ENCODE data around the gene PNPLA1. TPM values are rescaled to one million over a fixed set of nuclear protein-coding genes. Genes with fewer than 3 reads are reported as not detected.

Gene PNPLA1
- total RNA-seq, 1 donor from 2014 or later, result not detected

DNA sequence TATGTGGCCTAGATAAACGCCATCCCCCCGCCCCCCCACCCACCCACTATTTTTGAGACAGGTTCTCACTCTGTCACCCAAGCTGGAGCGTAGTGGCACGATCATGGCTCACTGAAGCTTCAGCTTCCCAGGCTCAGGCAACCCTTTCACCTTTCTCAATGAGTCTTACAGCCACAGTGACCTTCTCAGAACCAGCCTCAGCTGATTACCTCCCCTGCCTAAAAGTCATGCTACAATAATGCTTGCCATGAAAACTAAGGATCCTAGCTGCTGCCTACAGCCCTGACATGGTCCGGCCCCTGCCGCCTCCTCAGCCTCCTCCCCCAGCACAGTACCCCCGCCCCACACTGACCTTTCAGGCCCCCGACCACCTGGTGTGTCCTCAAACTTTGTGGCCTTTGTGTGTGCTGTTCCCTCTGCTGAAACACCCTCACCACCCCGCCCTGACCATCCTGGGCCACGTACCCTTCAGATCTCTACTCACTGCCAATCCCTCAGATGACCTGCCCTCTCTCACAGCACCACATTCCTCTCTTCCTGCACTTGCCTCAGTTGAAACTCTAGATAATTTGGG, 31.3 kb downstream of the PNPLA1 start:
- Histone ChIP-seq H3K4me1 (no peaks in the 10 kb centered on the region), H3K36me3 (no peaks in the 10 kb centered on the region), H3K27ac (no peak overlapping the region), H3K4me2 (no peak overlapping the region), H3K27me3 (no peaks in the 10 kb centered on the region), H3K4me3 (no peak overlapping the region), H3K9ac (no peak overlapping the region), H3F3A (ENCODE audit: low read depth) (no peaks in the 10 kb centered on the region), H3K9me3 (ENCODE audit: low read depth) (no peaks in the 10 kb centered on the region), H4K20me1 (ENCODE audit: low read depth) (no peaks in the 10 kb centered on the region), H2AFZ (replicated peaks) (no peak overlapping the region), H3K79me2 (ENCODE audit: low read depth) (no peaks in the 10 kb centered on the region)
- Mint-ChIP-seq H3K27me3 (ENCODE audit: insufficient read depth, low read depth) (peaks cover 1% of the 10 kb centered on the region), H3K4me1 (peaks cover 9% of the 10 kb centered on the region), H3K4me3 (no peak overlapping the region), H3K27ac (no peak overlapping the region), H3K9me3 (no peaks in the 10 kb centered on the region), H3K36me3 (no peaks in the 10 kb centered on the region)
- TF ChIP-seq CTCF (IDR thresholded peaks at IDR 0.05), result no peak
- TF ChIP-seq EZH2 (IDR thresholded peaks at IDR 0.05), result no peak
- TF ChIP-seq EZH2phosphoT487 (IDR thresholded peaks at IDR 0.05), result no peak
- no peak for DNase-seq (ENCODE audit: low spot score)

GRCh38 chr6:36301781-36302180, 31.9 kb downstream of the PNPLA1 start:
- Mint-ChIP-seq H3K27ac (no peak overlapping the region), H3K27me3 (ENCODE audit: insufficient read depth, low read depth) (peaks cover 2% of the 10 kb centered on the region), H3K4me1 (peaks cover 15% of the 10 kb centered on the region), H3K36me3 (no peaks in the 10 kb centered on the region), H3K4me3 (peak overlapping the region; percentile 33), H3K9me3 (no peaks in the 10 kb centered on the region)
- no peaks in the 10 kb centered on the region for H3K9me3 ChIP-seq (ENCODE audit: low read depth)
- H3K27me3 ChIP-seq, result no peaks in the 10 kb centered on the region
- H3F3A ChIP-seq (ENCODE audit: low read depth), result no peaks in the 10 kb centered on the region
- no peak overlapping the region for H3K4me2 ChIP-seq
- no peaks in the 10 kb centered on the region for H3K4me1 ChIP-seq
- no peak overlapping the region for H3K4me3 ChIP-seq
- H3K9ac ChIP-seq, result no peak overlapping the region
- H3K79me2 ChIP-seq (ENCODE audit: low read depth), result no peaks in the 10 kb centered on the region
- H3K27ac ChIP-seq, result no peak overlapping the region
- TF ChIP-seq EZH2 (IDR thresholded peaks at IDR 0.05), result no peak
- TF ChIP-seq EZH2phosphoT487 (IDR thresholded peaks at IDR 0.05), result no peak
- TF ChIP-seq CTCF (IDR thresholded peaks at IDR 0.05), result no peak
- H3K36me3 ChIP-seq, result no peaks in the 10 kb centered on the region
- no peaks in the 10 kb centered on the region for H4K20me1 ChIP-seq (ENCODE audit: low read depth)
- no peak for DNase-seq (ENCODE audit: low spot score)
- no peak overlapping the region for H2AFZ ChIP-seq (replicated peaks)

- no peak overlapping the region for H2AFZ ChIP-seq (replicated peaks)
- H3K79me2 ChIP-seq (ENCODE audit: low read depth), result no peaks in the 10 kb centered on the region
- H4K20me1 ChIP-seq (ENCODE audit: low read depth), result no peaks in the 10 kb centered on the region
- no peaks in the 10 kb centered on the region for H3K36me3 Mint-ChIP-seq
- no peak overlapping the region for H3K9ac ChIP-seq
- peaks cover 2% of the 10 kb centered on the region for H3K27me3 Mint-ChIP-seq (ENCODE audit: insufficient read depth, low read depth)
- H3K4me3 ChIP-seq, result no peak overlapping the region
- no peak overlapping the region for H3K4me2 ChIP-seq
- no peak overlapping the region for H3K27ac ChIP-seq
- H3K4me1 Mint-ChIP-seq, result peaks cover 19% of the 10 kb centered on the region
- no peak overlapping the region for H3K27ac Mint-ChIP-seq
- H3K9me3 Mint-ChIP-seq, result no peaks in the 10 kb centered on the region
- TF ChIP-seq EZH2 (IDR thresholded peaks at IDR 0.05) (no peak), EZH2phosphoT487 (IDR thresholded peaks at IDR 0.05) (no peak), CTCF (IDR thresholded peaks at IDR 0.05) (peak; percentile 98)
- H3K4me1 ChIP-seq, result no peaks in the 10 kb centered on the region
- H3K4me3 Mint-ChIP-seq, result peak overlapping the region; percentile 33
- H3F3A ChIP-seq (ENCODE audit: low read depth), result no peaks in the 10 kb centered on the region
- no peaks in the 10 kb centered on the region for H3K36me3 ChIP-seq
- H3K9me3 ChIP-seq (ENCODE audit: low read depth), result no peaks in the 10 kb centered on the region
- DNase-seq (ENCODE audit: low spot score), result peak; percentile 95
- H3K27me3 ChIP-seq, result no peaks in the 10 kb centered on the region
These were observed 32.5 kb downstream of the PNPLA1 start for GRCh38 chr6:36302227-36302976.

Data from neural progenitor cell (in vitro differentiated cells).